CD1c-positive myeloid dendritic cell (primary cell): ENCODE measurements around the gene LRRIQ4.

ENCODE experiments used
- DNase-seq: peaks from one replicate; pipeline ENCODE4 v3.0.0-alpha.2; 2016; ENCODE audit errors: extremely low spot score

LRRIQ4 gene

GRCh38 chr3:169809230-169809795 lies 3.4 kb upstream of the LRRIQ4 start:
- DNase-seq: no peak

GRCh38 chr3:169811631-169812331 lies 889 bp upstream of the LRRIQ4 start:
- DNase-seq: peak; percentile 7

GRCh38 chr3:169813278-169813677 lies 608 bp downstream of the LRRIQ4 start:
- peak; percentile 33 for DNase-seq

GRCh38 chr3:169813757-169814517 lies 1.3 kb downstream of the LRRIQ4 start:
- DNase-seq: peak; percentile 65

DNA sequence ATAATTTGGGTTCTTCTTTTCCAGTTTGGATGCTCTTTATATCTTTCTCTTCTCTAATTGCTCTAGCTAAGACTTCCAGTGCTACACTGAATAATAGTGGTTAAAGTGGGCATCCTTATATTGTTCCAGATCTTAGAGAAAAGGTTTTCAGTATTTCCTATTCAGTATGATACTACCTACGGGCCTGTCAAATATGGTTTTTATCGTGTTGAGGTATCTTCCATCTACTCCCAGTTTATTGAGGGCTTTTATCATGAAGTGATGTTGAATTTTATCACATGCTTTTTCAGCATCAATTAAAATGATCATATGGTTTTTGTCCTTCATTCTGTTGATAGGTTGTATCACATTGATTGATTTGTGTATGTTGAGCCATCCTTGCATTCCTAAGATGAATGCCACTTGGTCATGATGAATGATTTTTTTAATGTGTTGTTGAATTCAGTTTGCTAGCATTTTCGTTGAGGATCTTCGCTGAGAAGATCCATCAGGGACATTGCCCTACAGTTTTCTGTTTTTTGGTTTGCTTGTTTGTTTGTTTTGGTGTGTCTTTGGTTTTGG lies 3.0 kb downstream of the LRRIQ4 start:
- DNase-seq: no peak

- peak; percentile 14 for DNase-seq
These were observed 5.6 kb downstream of the LRRIQ4 start for GRCh38 chr3:169818316-169818715.

GRCh38 chr3:169822091-169822490 lies 9.4 kb downstream of the LRRIQ4 start:
- DNase-seq: no peak

DNA sequence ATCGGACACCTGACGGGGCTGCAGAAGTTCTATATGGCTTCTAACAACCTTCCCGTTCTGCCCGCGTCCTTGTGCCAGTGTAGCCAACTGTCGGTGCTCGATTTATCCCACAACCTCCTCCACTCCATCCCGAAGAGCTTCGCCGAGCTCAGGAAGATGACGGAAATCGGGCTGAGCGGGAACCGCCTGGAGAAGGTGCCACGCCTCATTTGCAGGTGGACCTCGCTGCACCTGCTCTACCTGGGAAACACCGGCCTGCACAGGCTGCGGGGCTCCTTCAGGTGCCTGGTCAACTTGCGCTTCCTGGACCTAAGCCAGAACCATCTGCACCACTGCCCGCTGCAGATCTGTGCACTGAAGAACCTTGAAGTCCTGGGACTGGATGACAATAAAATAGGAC lies 9.9 kb downstream of the LRRIQ4 start:
- DNase-seq: no peak

DNA sequence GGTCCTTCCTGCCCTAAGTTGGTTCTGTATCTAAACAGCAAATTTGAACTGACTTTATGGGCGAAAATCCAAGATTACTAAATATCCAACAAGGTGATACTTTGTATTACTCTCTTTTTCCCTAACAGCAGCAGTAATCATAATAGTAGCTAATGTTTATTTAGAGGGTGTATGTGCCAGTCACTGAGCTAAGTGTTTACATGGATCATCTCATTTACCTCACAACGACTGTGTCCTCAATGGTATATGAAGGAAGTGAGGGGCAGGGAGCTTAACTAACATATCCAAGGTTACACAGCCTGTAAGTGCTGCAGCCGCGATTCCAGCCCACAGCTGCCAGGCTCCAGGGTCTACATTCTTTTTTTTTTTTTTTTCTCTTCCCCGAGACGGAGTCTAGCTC lies 10.3 kb downstream of the LRRIQ4 start:
- no peak for DNase-seq

GRCh38 chr3:169825316-169825715 lies 12.6 kb downstream of the LRRIQ4 start:
- no peak for DNase-seq

DNA sequence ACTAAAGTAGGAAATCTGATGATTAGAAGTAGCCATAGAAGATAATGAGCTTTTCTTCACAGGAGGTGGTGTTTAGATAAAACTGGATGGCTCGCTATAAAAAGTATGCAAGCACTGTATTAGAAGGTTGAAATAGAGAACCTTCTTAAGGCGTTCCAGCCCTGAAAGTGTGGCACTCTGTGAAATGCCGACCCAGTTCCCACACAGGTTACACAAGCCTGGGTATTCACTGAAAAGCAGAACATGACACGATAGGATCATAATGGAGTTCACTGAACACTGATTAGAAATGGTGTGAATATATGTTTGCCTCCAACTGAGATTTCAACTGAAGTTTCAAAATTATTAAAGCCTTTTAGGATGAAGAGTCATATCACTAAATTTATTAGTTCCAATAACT lies 15.0 kb downstream of the LRRIQ4 start:
- peak; percentile 19 for DNase-seq

DNA sequence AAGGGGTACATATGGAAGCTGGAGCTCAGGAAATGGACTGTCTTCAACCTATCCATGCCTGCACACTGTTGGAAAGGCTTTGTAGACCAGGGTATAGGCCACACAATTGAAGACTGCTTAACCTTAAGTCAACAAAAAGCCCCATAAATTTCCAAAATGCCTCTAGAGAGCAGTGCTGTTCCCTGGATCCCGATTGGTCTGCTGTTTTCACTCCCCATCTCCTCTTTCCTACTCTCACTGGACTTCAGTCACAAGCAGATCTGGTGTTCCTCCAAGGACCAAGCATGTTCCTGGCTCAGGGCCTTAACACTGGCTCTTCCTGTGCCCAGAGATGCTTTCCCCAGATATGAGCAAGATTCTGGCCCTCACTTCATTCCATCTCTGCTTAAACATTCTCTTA lies 22.9 kb downstream of the LRRIQ4 start:
- no peak for DNase-seq

- peak; percentile 38 for DNase-seq
These were observed 23.6 kb downstream of the LRRIQ4 start for GRCh38 chr3:169836078-169836941.

GRCh38 chr3:169836942-169837275 lies 24.2 kb downstream of the LRRIQ4 start:
- no peak for DNase-seq

- no peak for DNase-seq
These were observed 25.9 kb downstream of the LRRIQ4 start for GRCh38 chr3:169838511-169839030.

GRCh38 chr3:169841171-169841570 lies 28.5 kb downstream of the LRRIQ4 start:
- DNase-seq: no peak

DNA sequence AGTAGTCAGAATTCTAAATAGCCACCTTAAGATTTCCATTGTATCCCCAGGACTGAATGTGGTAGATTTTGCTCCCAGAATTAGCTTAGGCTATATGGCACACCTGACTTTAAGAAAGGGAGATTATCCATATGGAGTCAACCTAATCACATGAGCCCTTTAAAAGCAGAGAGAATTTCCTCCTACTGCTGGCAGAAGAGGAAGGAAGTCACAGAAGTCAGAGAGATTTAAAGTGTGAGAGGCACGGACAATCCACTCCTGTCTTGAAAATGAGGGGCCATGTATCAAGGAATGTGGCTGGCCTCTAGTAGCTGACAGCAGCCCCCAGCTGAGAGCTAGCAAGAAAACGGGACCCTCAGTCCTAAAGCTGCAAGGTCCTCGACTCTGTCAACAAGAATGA lies 30.3 kb downstream of the LRRIQ4 start:
- no peak for DNase-seq

GRCh38 chr3:169846458-169847193 lies 34.0 kb downstream of the LRRIQ4 start:
- no peak for DNase-seq

GRCh38 chr3:169847896-169848295 lies 35.2 kb downstream of the LRRIQ4 start:
- no peak for DNase-seq

DNA sequence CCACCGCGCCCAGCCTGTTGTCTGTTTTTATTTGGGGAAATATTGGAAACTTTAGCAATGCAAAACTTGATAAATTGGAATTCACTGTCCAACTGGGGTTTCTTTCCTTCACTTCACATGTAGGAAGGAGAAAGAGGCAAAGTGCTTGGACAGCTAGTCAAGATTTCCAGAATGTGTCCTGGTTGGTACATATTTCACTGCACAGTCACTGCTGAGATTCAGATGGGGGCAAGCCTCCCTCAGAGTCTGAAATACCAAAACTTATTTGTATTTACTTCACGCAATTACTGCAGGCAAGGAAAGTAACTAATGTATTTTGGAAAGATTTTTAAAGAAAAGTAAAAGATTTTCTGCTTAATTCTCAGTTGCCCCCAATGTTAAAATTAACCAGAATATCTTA lies 36.1 kb downstream of the LRRIQ4 start:
- no peak for DNase-seq

- no peak for DNase-seq
These were observed 37.9 kb downstream of the LRRIQ4 start for GRCh38 chr3:169850618-169851017.
